KMS-11 (cell line): ENCODE data around the gene NYAP1.

Experiments
- H2AFZ ChIP-seq: fragments of 200-600 bp; sonication (generic); 2 replicates; pipeline ENCODE4 v1.6.1; 2016; ENCODE audit warnings: antibody characterized with exemption, mixed run types, low read depth
- H3K27ac ChIP-seq: fragments of 200-600 bp; sonication (generic); 2 replicates; pipeline ENCODE4 v1.6.1; 2016; ENCODE audit warnings: mild to moderate bottlenecking, mixed run types
- H3K27me3 ChIP-seq: fragments of 200-600 bp; sonication (generic); 2 replicates; pipeline ENCODE4 v1.6.1; 2017; ENCODE audit warnings: mild to moderate bottlenecking, low read depth, mixed run types, moderate library complexity; ENCODE audit not compliant: insufficient read depth
- H3K36me3 ChIP-seq: fragments of 200-600 bp; sonication (generic); 2 replicates; pipeline ENCODE4 v1.6.1; 2017; ENCODE audit warnings: mild to moderate bottlenecking, mixed run types; ENCODE audit not compliant: insufficient read depth
- H3K4me1 ChIP-seq: fragments of 200-600 bp; sonication (generic); 2 replicates; pipeline ENCODE4 v1.6.1; 2016; ENCODE audit warnings: mild to moderate bottlenecking, low read depth, mixed run types; ENCODE audit not compliant: poor library complexity, severe bottlenecking
- H3K4me2 ChIP-seq: fragments of 200-600 bp; sonication (generic); 2 replicates; pipeline ENCODE4 v1.7.0; 2016; ENCODE audit warnings: mild to moderate bottlenecking, mixed run types
- H3K4me3 ChIP-seq: fragments of 200-600 bp; sonication (generic); IDR thresholded peaks from 2 replicates; pipeline ENCODE4 v1.6.1; 2017; ENCODE audit warnings: low read depth, low read length, mixed read lengths; ENCODE audit not compliant: insufficient read depth
- H3K79me2 ChIP-seq: fragments of 200-600 bp; sonication (generic); 2 replicates; pipeline ENCODE4 v1.6.1; 2016; ENCODE audit warnings: low read depth, mixed run types; ENCODE audit not compliant: insufficient read depth
- H3K9ac ChIP-seq: fragments of 200-600 bp; sonication (generic); 2 replicates; pipeline ENCODE4 v1.6.1; 2016; ENCODE audit warnings: mild to moderate bottlenecking, mixed run types
- H4K20me1 ChIP-seq: fragments of 200-600 bp; sonication (generic); 2 replicates; pipeline ENCODE4 v1.6.1; 2016; ENCODE audit warnings: mild to moderate bottlenecking, mixed run types; ENCODE audit not compliant: insufficient read depth
- CTCF ChIP-seq: fragments of 200-600 bp; sonication (generic); conservative IDR thresholded peaks from 2 replicates; pipeline ENCODE4 v1.6.1; 2017; ENCODE audit warnings: low read depth, mild to moderate bottlenecking, antibody characterized with exemption, low read length, moderate library complexity, mixed read lengths

Gene NYAP1

GRCh38 chr7:100485471-100485876 is 1.7 kb downstream of the NYAP1 start:
- peaks cover 21% of the 10 kb centered on the region for H3K4me1 ChIP-seq
- no peak for TF ChIP-seq CTCF
- no peaks in the 10 kb centered on the region for H3K79me2 ChIP-seq
- no peaks in the 10 kb centered on the region for H4K20me1 ChIP-seq
- no peak overlapping the region for H3K27ac ChIP-seq
- H3K27me3 ChIP-seq: peaks cover 4% of the 10 kb centered on the region; the same call in 1 of the 2 replicates
- no peak overlapping the region for H3K9ac ChIP-seq
- H2AFZ ChIP-seq: no peak overlapping the region
- no peaks in the 10 kb centered on the region for H3K36me3 ChIP-seq
- no peak overlapping the region for H3K4me3 ChIP-seq
- H3K4me2 ChIP-seq: no peak overlapping the region

- H3K27ac ChIP-seq: no peak overlapping the region
- H3K9ac ChIP-seq: no peak overlapping the region
- peaks cover 21% of the 10 kb centered on the region for H3K4me1 ChIP-seq
- no peak for TF ChIP-seq CTCF
- H3K27me3 ChIP-seq: peaks cover 4% of the 10 kb centered on the region; the same call in 1 of the 2 replicates
- H4K20me1 ChIP-seq: no peaks in the 10 kb centered on the region
- H3K4me3 ChIP-seq: no peak overlapping the region
- H3K4me2 ChIP-seq: no peak overlapping the region
- H2AFZ ChIP-seq: no peak overlapping the region
- H3K36me3 ChIP-seq: no peaks in the 10 kb centered on the region
- H3K79me2 ChIP-seq: no peaks in the 10 kb centered on the region
Observed at GRCh38 chr7:100486111-100486636, 2.4 kb downstream of the NYAP1 start.

GRCh38 chr7:100486753-100487446 is 3.2 kb downstream of the NYAP1 start:
- Histone ChIP-seq H3K79me2 (no peaks in the 10 kb centered on the region), H3K27me3 (peaks cover 4% of the 10 kb centered on the region; the same call in 1 of the 2 replicates), H3K4me1 (peaks cover 21% of the 10 kb centered on the region), H3K4me3 (no peak overlapping the region), H2AFZ (no peak overlapping the region), H3K27ac (no peak overlapping the region), H4K20me1 (no peaks in the 10 kb centered on the region), H3K4me2 (no peak overlapping the region), H3K36me3 (no peaks in the 10 kb centered on the region), H3K9ac (no peak overlapping the region)
- TF ChIP-seq CTCF: no peak

GRCh38 chr7:100488333-100489095 is 4.8 kb downstream of the NYAP1 start:
- Histone ChIP-seq H3K4me1 (peaks cover 12% of the 10 kb centered on the region), H2AFZ (no peak overlapping the region), H3K4me3 (no peak overlapping the region), H3K27me3 (peaks cover 7% of the 10 kb centered on the region; the same call in 1 of the 2 replicates), H3K79me2 (no peaks in the 10 kb centered on the region), H3K9ac (no peak overlapping the region), H3K36me3 (no peaks in the 10 kb centered on the region), H3K27ac (no peak overlapping the region), H3K4me2 (no peak overlapping the region), H4K20me1 (no peaks in the 10 kb centered on the region)
- no peak for TF ChIP-seq CTCF
